ENCODE data around the gene MEGF9. TPM values are rescaled to one million over a fixed set of nuclear protein-coding genes. Genes with fewer than 3 reads are reported as not detected.

MEGF9 gene
- total RNA-seq, 1 donor from 2014 or later: 14.3 TPM

Other genes with a start within 250 kb of the MEGF9 start
- gene CDK5RAP2, start 134.3 kb downstream of the MEGF9 start, total RNA-seq: 33.6 TPM
- 35.5 TPM for gene FBXW2, start 78.9 kb upstream of the MEGF9 start, total RNA-seq
- gene PSMD5, start 128.5 kb upstream of the MEGF9 start, total RNA-seq: 18.2 TPM
- gene PHF19, start 162.7 kb upstream of the MEGF9 start, total RNA-seq: 33.0 TPM
- gene TRAF1, start 212.3 kb upstream of the MEGF9 start, total RNA-seq: 16.7 TPM